ENCODE measurements around the gene B3GNT2.

- TF ChIP-seq ARNTL (CRISPR knock-in tag; IDR thresholded peaks at IDR 0.05; ENCODE audit: borderline replicate concordance, low read depth) (no peak), RARB (CRISPR knock-in tag; IDR thresholded peaks at IDR 0.05) (no peak), ZNF565 (CRISPR knock-in tag; conservative IDR thresholded peaks at IDR 0.05; ENCODE audit: low read depth) (no peak), ZNF70 (CRISPR knock-in tag; IDR thresholded peaks at IDR 0.05) (no peak), ESRRG (CRISPR knock-in tag; IDR thresholded peaks at IDR 0.05) (no peak), ZNF8 (CRISPR knock-in tag; IDR thresholded peaks at IDR 0.05) (no peak), ZFP30 (CRISPR knock-in tag; IDR thresholded peaks at IDR 0.05) (no peak), SNAI2 (CRISPR knock-in tag; IDR thresholded peaks at IDR 0.05) (no peak), ZFP3 (CRISPR knock-in tag; IDR thresholded peaks at IDR 0.05) (no peak), BACH2 (CRISPR knock-in tag; IDR thresholded peaks at IDR 0.05; ENCODE audit: borderline replicate concordance) (no peak), ISL1 (CRISPR knock-in tag; IDR thresholded peaks at IDR 0.05) (no peak)
- TF ChIP-seq, protein P1, sequence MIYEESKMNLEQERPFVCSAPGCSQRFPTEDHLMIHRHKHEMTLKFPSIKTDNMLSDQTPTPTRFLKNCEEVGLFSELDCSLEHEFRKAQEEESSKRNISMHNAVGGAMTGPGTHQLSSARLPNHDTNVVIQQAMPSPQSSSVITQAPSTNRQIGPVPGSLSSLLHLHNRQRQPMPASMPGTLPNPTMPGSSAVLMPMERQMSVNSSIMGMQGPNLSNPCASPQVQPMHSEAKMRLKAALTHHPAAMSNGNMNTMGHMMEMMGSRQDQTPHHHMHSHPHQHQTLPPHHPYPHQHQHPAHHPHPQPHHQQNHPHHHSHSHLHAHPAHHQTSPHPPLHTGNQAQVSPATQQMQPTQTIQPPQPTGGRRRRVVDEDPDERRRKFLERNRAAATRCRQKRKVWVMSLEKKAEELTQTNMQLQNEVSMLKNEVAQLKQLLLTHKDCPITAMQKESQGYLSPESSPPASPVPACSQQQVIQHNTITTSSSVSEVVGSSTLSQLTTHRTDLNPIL (CRISPR knock-in tag; IDR thresholded peaks at IDR 0.05; ENCODE audit: low read depth): no peak
- TF ChIP-seq, protein P2, sequence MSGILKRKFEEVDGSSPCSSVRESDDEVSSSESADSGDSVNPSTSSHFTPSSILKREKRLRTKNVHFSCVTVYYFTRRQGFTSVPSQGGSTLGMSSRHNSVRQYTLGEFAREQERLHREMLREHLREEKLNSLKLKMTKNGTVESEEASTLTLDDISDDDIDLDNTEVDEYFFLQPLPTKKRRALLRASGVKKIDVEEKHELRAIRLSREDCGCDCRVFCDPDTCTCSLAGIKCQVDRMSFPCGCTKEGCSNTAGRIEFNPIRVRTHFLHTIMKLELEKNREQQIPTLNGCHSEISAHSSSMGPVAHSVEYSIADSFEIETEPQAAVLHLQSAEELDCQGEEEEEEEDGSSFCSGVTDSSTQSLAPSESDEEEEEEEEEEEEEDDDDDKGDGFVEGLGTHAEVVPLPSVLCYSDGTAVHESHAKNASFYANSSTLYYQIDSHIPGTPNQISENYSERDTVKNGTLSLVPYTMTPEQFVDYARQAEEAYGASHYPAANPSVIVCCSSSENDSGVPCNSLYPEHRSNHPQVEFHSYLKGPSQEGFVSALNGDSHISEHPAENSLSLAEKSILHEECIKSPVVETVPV (CRISPR knock-in tag; IDR thresholded peaks at IDR 0.05): no peak
These were observed 44.6 kb downstream of the B3GNT2 start for GRCh38 chr2:62240546-62240945.

Measured in SK-N-SH treated with all-trans-retinoic acid at 6 μM for 48 hours (cell line).